Measurements from ENCODE around the gene CADM1.

CADM1 gene

GRCh38 chr11:115272925-115273324 lies 231.3 kb downstream of the CADM1 start:
- no peak for TF ChIP-seq FOXP2 (optimal IDR thresholded peaks at IDR 0.05; ENCODE audit: borderline replicate concordance, extremely low read depth, extremely low read length, insufficient read depth)
- no peak for TF ChIP-seq TAF1 (IDR thresholded peaks at IDR 0.05; ENCODE audit: borderline replicate concordance, insufficient read depth, low read length)
- no peak for TF ChIP-seq REST (IDR thresholded peaks at IDR 0.05; ENCODE audit: insufficient read depth in 1 of 2, low read depth in 2 of 2, low read length in 2 of 2)
- TF ChIP-seq POLR2AphosphoS5 (IDR thresholded peaks at IDR 0.05; ENCODE audit: low read depth, low read length) = no peak
- TF ChIP-seq SIN3A (IDR thresholded peaks at IDR 0.05; ENCODE audit: borderline replicate concordance, insufficient read depth, low read length) = no peak

- TF ChIP-seq REST (IDR thresholded peaks at IDR 0.05; ENCODE audit: insufficient read depth in 1 of 2, low read depth in 2 of 2, low read length in 2 of 2) (no peak), POLR2AphosphoS5 (IDR thresholded peaks at IDR 0.05; ENCODE audit: low read depth, low read length) (no peak), TAF1 (IDR thresholded peaks at IDR 0.05; ENCODE audit: borderline replicate concordance, insufficient read depth, low read length) (no peak), FOXP2 (optimal IDR thresholded peaks at IDR 0.05; ENCODE audit: borderline replicate concordance, extremely low read depth, extremely low read length, insufficient read depth) (no peak), SIN3A (IDR thresholded peaks at IDR 0.05; ENCODE audit: borderline replicate concordance, insufficient read depth, low read length) (no peak)
Measured at GRCh38 chr11:115271643-115272042, 232.6 kb downstream of the CADM1 start.

- no peak for TF ChIP-seq REST (IDR thresholded peaks at IDR 0.05; ENCODE audit: insufficient read depth in 1 of 2, low read depth in 2 of 2, low read length in 2 of 2)
- no peak for TF ChIP-seq POLR2AphosphoS5 (IDR thresholded peaks at IDR 0.05; ENCODE audit: low read depth, low read length)
- no peak for TF ChIP-seq TAF1 (IDR thresholded peaks at IDR 0.05; ENCODE audit: borderline replicate concordance, insufficient read depth, low read length)
- TF ChIP-seq SIN3A (IDR thresholded peaks at IDR 0.05; ENCODE audit: borderline replicate concordance, insufficient read depth, low read length) = no peak
- no peak for TF ChIP-seq FOXP2 (optimal IDR thresholded peaks at IDR 0.05; ENCODE audit: borderline replicate concordance, extremely low read depth, extremely low read length, insufficient read depth)
Measured at GRCh38 chr11:115269191-115269950, 234.8 kb downstream of the CADM1 start.

GRCh38 chr11:115267871-115268270 lies 236.3 kb downstream of the CADM1 start:
- TF ChIP-seq TAF1 (IDR thresholded peaks at IDR 0.05; ENCODE audit: borderline replicate concordance, insufficient read depth, low read length) = no peak

GRCh38 chr11:115267238-115267781 lies 236.9 kb downstream of the CADM1 start:
- TF ChIP-seq TAF1 (IDR thresholded peaks at IDR 0.05; ENCODE audit: borderline replicate concordance, insufficient read depth, low read length) = no peak
- TF ChIP-seq FOXP2 (optimal IDR thresholded peaks at IDR 0.05; ENCODE audit: borderline replicate concordance, extremely low read depth, extremely low read length, insufficient read depth) = no peak
- TF ChIP-seq POLR2AphosphoS5 (IDR thresholded peaks at IDR 0.05; ENCODE audit: low read depth, low read length) = no peak
- no peak for TF ChIP-seq REST (IDR thresholded peaks at IDR 0.05; ENCODE audit: insufficient read depth in 1 of 2, low read depth in 2 of 2, low read length in 2 of 2)
- no peak for TF ChIP-seq SIN3A (IDR thresholded peaks at IDR 0.05; ENCODE audit: borderline replicate concordance, insufficient read depth, low read length)

Measured in PFSK-1 (cell line).